Measurements from ENCODE around the gene STYK1.
"Not testable (repeated sequence)": the region's sequence is repeated elsewhere in the genome, so short reads cannot be mapped to it uniquely, and the experiment has no call there.

STYK1 gene

DNA sequence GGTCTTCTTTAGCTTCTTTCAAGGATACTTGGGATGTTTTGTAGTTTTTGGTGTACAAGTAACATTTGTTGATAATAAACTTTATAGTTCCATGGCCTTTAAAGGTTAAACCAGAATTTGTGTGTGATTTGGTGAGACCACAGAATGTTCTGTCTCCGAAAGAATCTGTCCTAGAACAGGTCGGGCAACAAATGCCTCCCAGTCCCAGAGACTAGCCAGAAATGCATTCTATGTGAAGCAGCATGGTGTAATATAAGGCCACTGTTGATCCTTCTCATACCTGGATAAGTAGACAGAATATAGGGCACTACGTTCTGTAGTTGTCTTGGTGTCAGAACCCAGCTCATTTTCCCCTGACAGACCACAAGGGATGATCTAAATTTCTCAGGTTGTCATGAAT lies 10.0 kb downstream of the STYK1 start:
- no peak overlapping the region for H3K4me2 ChIP-seq (ENCODE audit: low read depth, low read length, poor library complexity, severe bottlenecking)
- H3K36me3 ChIP-seq (ENCODE audit: low read length): no peaks in the 10 kb centered on the region
- H3K27me3 ChIP-seq (ENCODE audit: low read length): no peaks in the 10 kb centered on the region
- no peaks in the 10 kb centered on the region for H3K79me2 ChIP-seq (ENCODE audit: insufficient read depth, low read length)
- no peak overlapping the region for H3K27ac ChIP-seq (ENCODE audit: low read depth, low read length)
- no peak overlapping the region for H3K4me3 ChIP-seq (ENCODE audit: insufficient read depth, low read length, poor library complexity, severe bottlenecking)
- H3K9ac ChIP-seq (ENCODE audit: low read length): no peak overlapping the region
- H2AFZ ChIP-seq (ENCODE audit: low read depth, low read length, severe bottlenecking): no peak overlapping the region
- no peaks in the 10 kb centered on the region for H3K9me2 ChIP-seq (replicated peaks; ENCODE audit: insufficient read depth, low read length)
- H4K20me1 ChIP-seq (ENCODE audit: low read depth, low read length): no peaks in the 10 kb centered on the region
- no peaks in the 10 kb centered on the region for H3K9me3 ChIP-seq (ENCODE audit: insufficient read depth, low read length)
- TF ChIP-seq EZH2phosphoT487 (conservative IDR thresholded peaks at IDR 0.05; ENCODE audit: low read length) (no peak), CTCF (IDR thresholded peaks at IDR 0.05; ENCODE audit: insufficient read depth, low read length, poor library complexity, severe bottlenecking) (no peak)
- no peaks in the 10 kb centered on the region for H3F3A ChIP-seq (ENCODE audit: insufficient read depth)

GRCh38 chr12:10661338-10661737 lies 12.5 kb downstream of the STYK1 start:
- no peaks in the 10 kb centered on the region for H3K9me2 ChIP-seq (replicated peaks; ENCODE audit: insufficient read depth, low read length)
- H3K9ac ChIP-seq (ENCODE audit: low read length): no peak overlapping the region
- TF ChIP-seq CTCF (IDR thresholded peaks at IDR 0.05; ENCODE audit: insufficient read depth, low read length, poor library complexity, severe bottlenecking) (no peak), EZH2phosphoT487 (conservative IDR thresholded peaks at IDR 0.05; ENCODE audit: low read length) (no peak)
- no peak overlapping the region for H2AFZ ChIP-seq (ENCODE audit: low read depth, low read length, severe bottlenecking)
- no peaks in the 10 kb centered on the region for H3K27me3 ChIP-seq (ENCODE audit: low read length)
- H3K4me2 ChIP-seq (ENCODE audit: low read depth, low read length, poor library complexity, severe bottlenecking): no peak overlapping the region
- no peaks in the 10 kb centered on the region for H3K36me3 ChIP-seq (ENCODE audit: low read length)
- H4K20me1 ChIP-seq (ENCODE audit: low read depth, low read length): no peaks in the 10 kb centered on the region
- no peaks in the 10 kb centered on the region for H3K79me2 ChIP-seq (ENCODE audit: insufficient read depth, low read length)
- no peaks in the 10 kb centered on the region for H3K9me3 ChIP-seq (ENCODE audit: insufficient read depth, low read length)
- no peak overlapping the region for H3K4me3 ChIP-seq (ENCODE audit: insufficient read depth, low read length, poor library complexity, severe bottlenecking)
- H3K27ac ChIP-seq (ENCODE audit: low read depth, low read length): no peak overlapping the region
- H3F3A ChIP-seq (ENCODE audit: insufficient read depth): no peaks in the 10 kb centered on the region

GRCh38 chr12:10654003-10654402 lies 19.8 kb downstream of the STYK1 start:
- no peak overlapping the region for H3K9ac ChIP-seq (ENCODE audit: low read length)
- H3K27me3 ChIP-seq (ENCODE audit: low read length): no peaks in the 10 kb centered on the region
- no peak overlapping the region for H3K27ac ChIP-seq (ENCODE audit: low read depth, low read length)
- H2AFZ ChIP-seq (ENCODE audit: low read depth, low read length, severe bottlenecking): no peak overlapping the region
- no peaks in the 10 kb centered on the region for H4K20me1 ChIP-seq (ENCODE audit: low read depth, low read length)
- no peaks in the 10 kb centered on the region for H3K36me3 ChIP-seq (ENCODE audit: low read length)
- no peaks in the 10 kb centered on the region for H3K9me2 ChIP-seq (replicated peaks; ENCODE audit: insufficient read depth, low read length)
- H3F3A ChIP-seq (ENCODE audit: insufficient read depth): no peaks in the 10 kb centered on the region
- H3K9me3 ChIP-seq (ENCODE audit: insufficient read depth, low read length): no peaks in the 10 kb centered on the region
- H3K4me3 ChIP-seq (ENCODE audit: insufficient read depth, low read length, poor library complexity, severe bottlenecking): no peak overlapping the region
- no peak overlapping the region for H3K4me2 ChIP-seq (ENCODE audit: low read depth, low read length, poor library complexity, severe bottlenecking)
- TF ChIP-seq EZH2phosphoT487 (conservative IDR thresholded peaks at IDR 0.05; ENCODE audit: low read length): no peak
- no peak for TF ChIP-seq CTCF (IDR thresholded peaks at IDR 0.05; ENCODE audit: insufficient read depth, low read length, poor library complexity, severe bottlenecking)
- H3K79me2 ChIP-seq (ENCODE audit: insufficient read depth, low read length): no peaks in the 10 kb centered on the region

DNA sequence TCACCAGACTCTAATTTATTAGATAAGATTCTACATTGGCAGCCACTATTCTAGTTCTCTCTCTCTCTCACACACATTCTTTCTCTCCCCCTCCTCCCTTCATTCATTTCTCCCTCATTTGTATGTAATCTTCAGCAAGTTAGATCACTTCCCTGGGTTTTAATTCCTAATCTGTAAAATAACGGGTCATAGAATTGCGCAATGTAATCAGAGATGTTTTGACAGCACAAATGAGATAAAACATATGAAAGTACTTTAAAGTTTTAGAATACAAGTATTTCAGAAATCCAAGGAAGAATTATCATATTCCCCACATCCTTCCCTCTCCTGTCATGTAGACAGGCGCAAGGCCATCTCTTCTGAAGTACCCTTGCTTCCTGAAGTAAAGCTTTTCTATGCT lies 21.7 kb downstream of the STYK1 start:
- Histone ChIP-seq H3K79me2 (ENCODE audit: insufficient read depth, low read length) (no peaks in the 10 kb centered on the region), H3K9me2 (replicated peaks; ENCODE audit: insufficient read depth, low read length) (no peaks in the 10 kb centered on the region), H3K27me3 (ENCODE audit: low read length) (no peaks in the 10 kb centered on the region), H3K4me3 (ENCODE audit: insufficient read depth, low read length, poor library complexity, severe bottlenecking) (no peak overlapping the region), H3K9me3 (ENCODE audit: insufficient read depth, low read length) (no peaks in the 10 kb centered on the region), H2AFZ (ENCODE audit: low read depth, low read length, severe bottlenecking) (no peak overlapping the region), H3K27ac (ENCODE audit: low read depth, low read length) (no peak overlapping the region), H3K36me3 (ENCODE audit: low read length) (no peaks in the 10 kb centered on the region), H3K4me2 (ENCODE audit: low read depth, low read length, poor library complexity, severe bottlenecking) (no peak overlapping the region), H3F3A (ENCODE audit: insufficient read depth) (no peaks in the 10 kb centered on the region), H3K9ac (ENCODE audit: low read length) (no peak overlapping the region), H4K20me1 (ENCODE audit: low read depth, low read length) (no peaks in the 10 kb centered on the region)
- TF ChIP-seq EZH2phosphoT487 (conservative IDR thresholded peaks at IDR 0.05; ENCODE audit: low read length): no peak
- TF ChIP-seq CTCF (IDR thresholded peaks at IDR 0.05; ENCODE audit: insufficient read depth, low read length, poor library complexity, severe bottlenecking): no peak

DNA sequence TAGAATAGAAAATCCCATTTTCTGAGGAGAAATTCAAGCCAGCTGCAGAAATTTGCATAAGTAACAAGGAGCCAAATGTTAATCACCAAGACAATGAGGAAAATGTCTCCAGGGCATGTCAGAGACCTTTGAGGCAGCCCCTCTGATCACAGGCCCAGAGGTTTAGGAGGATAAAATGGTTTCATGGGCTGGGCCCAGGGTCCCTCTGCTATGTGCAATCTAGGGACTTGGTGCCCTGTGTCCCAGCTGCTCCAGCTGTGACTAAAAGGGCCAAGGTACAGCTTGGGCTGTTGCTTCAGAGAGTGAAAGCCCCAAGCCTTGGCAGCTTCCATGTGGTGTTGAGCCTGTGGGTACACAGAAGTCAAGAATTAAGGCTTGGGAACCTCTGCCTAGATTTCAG lies 27.3 kb downstream of the STYK1 start:
- not testable (repeated sequence) for H4K20me1 ChIP-seq (ENCODE audit: low read depth, low read length); H3K79me2 ChIP-seq (ENCODE audit: insufficient read depth, low read length); H3F3A ChIP-seq (ENCODE audit: insufficient read depth); H3K4me3 ChIP-seq (ENCODE audit: insufficient read depth, low read length, poor library complexity, severe bottlenecking); H3K9me3 ChIP-seq (ENCODE audit: insufficient read depth, low read length); H3K36me3 ChIP-seq (ENCODE audit: low read length); H2AFZ ChIP-seq (ENCODE audit: low read depth, low read length, severe bottlenecking); H3K4me2 ChIP-seq (ENCODE audit: low read depth, low read length, poor library complexity, severe bottlenecking); H3K9me2 ChIP-seq (replicated peaks; ENCODE audit: insufficient read depth, low read length); H3K9ac ChIP-seq (ENCODE audit: low read length); H3K27ac ChIP-seq (ENCODE audit: low read depth, low read length); H3K27me3 ChIP-seq (ENCODE audit: low read length)
